ENCODE data around the gene LRWD1. TPM values are rescaled to one million over a fixed set of nuclear protein-coding genes. Genes with fewer than 3 reads are reported as not detected.

Gene LRWD1
- total and polyA plus RNA-seq, 9 of the 15 experiments (the other 6 are each of a cell fraction or from before 2014, with no cell fraction given) = 0.61 to 66.0 (median 33.2) TPM

DNA sequence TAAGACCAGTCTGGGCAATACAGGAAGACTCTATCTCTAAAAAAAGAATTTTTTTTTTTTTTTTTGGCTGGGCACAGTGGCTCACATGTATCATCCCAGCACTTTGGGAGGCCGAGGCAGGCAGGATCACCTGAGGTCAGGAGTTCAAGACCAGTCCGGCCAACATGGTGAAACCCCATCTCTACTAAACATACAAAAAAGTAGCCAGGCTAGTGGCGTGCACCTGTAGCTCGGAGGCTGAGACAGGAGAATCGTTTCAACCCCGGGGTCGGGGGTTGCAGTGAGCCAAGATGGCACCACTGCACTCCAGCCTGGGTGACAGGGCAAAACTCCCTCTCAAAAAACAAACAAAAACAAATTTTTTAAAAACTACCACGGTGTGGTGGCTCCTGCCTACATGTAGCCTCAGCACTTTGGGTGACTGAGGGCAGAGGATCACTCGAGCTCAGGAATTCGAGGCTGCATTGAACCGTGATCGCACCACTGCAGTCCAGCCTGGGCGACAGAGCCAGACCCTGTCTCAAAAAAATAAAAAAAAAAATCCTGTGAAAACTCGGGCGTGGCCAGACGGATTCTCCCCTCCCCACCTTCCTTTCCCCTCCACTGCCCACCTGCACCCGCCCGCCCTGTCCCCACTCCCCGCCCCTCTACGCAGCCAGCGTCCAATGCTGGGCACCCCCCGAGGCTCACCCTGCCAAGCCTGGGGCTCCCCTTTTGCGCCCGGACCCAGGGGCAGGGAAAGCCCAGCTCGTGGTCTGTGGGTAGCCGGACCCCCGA is 32.2 kb upstream of the LRWD1 start (continued):
- peak; percentile 74 for TF ChIP-seq PCBP1 (IDR thresholded peaks at IDR 0.05; ENCODE audit: low read depth, low read length, poor library complexity, severe bottlenecking)
- TF ChIP-seq MTF1 (CRISPR knock-in tag; IDR thresholded peaks at IDR 0.05; ENCODE audit: borderline replicate concordance) = no peak
- TF ChIP-seq ZBTB1 (CRISPR knock-in tag; IDR thresholded peaks at IDR 0.05; ENCODE audit: borderline replicate concordance, low read depth) = no peak
- TF ChIP-seq SRSF3 (IDR thresholded peaks at IDR 0.05; ENCODE audit: insufficient read depth, low read length) = no peak
- TF ChIP-seq LEF1 (IDR thresholded peaks at IDR 0.05) = no peak
- TF ChIP-seq, protein P1, sequence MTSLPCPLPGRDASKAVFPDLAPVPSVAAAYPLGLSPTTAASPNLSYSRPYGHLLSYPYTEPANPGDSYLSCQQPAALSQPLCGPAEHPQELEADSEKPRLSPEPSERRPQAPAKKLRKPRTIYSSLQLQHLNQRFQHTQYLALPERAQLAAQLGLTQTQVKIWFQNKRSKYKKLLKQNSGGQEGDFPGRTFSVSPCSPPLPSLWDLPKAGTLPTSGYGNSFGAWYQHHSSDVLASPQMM (CRISPR knock-in tag; IDR thresholded peaks at IDR 0.05) = no peak
- TF ChIP-seq, protein P2, sequence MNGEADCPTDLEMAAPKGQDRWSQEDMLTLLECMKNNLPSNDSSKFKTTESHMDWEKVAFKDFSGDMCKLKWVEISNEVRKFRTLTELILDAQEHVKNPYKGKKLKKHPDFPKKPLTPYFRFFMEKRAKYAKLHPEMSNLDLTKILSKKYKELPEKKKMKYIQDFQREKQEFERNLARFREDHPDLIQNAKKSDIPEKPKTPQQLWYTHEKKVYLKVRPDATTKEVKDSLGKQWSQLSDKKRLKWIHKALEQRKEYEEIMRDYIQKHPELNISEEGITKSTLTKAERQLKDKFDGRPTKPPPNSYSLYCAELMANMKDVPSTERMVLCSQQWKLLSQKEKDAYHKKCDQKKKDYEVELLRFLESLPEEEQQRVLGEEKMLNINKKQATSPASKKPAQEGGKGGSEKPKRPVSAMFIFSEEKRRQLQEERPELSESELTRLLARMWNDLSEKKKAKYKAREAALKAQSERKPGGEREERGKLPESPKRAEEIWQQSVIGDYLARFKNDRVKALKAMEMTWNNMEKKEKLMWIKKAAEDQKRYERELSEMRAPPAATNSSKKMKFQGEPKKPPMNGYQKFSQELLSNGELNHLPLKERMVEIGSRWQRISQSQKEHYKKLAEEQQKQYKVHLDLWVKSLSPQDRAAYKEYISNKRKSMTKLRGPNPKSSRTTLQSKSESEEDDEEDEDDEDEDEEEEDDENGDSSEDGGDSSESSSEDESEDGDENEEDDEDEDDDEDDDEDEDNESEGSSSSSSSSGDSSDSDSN (IDR thresholded peaks at IDR 0.05; ENCODE audit: borderline replicate concordance in 1 of 2, low read depth in 2 of 2, low read length in 2 of 2) = no peak
- TF ChIP-seq, protein P3, sequence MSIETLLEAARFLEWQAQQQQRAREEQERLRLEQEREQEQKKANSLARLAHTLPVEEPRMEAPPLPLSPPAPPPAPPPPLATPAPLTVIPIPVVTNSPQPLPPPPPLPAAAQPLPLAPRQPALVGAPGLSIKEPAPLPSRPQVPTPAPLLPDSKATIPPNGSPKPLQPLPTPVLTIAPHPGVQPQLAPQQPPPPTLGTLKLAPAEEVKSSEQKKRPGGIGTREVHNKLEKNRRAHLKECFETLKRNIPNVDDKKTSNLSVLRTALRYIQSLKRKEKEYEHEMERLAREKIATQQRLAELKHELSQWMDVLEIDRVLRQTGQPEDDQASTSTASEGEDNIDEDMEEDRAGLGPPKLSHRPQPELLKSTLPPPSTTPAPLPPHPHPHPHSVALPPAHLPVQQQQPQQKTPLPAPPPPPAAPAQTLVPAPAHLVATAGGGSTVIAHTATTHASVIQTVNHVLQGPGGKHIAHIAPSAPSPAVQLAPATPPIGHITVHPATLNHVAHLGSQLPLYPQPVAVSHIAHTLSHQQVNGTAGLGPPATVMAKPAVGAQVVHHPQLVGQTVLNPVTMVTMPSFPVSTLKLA (conservative IDR thresholded peaks at IDR 0.05) = no peak
- TF ChIP-seq, protein P4, sequence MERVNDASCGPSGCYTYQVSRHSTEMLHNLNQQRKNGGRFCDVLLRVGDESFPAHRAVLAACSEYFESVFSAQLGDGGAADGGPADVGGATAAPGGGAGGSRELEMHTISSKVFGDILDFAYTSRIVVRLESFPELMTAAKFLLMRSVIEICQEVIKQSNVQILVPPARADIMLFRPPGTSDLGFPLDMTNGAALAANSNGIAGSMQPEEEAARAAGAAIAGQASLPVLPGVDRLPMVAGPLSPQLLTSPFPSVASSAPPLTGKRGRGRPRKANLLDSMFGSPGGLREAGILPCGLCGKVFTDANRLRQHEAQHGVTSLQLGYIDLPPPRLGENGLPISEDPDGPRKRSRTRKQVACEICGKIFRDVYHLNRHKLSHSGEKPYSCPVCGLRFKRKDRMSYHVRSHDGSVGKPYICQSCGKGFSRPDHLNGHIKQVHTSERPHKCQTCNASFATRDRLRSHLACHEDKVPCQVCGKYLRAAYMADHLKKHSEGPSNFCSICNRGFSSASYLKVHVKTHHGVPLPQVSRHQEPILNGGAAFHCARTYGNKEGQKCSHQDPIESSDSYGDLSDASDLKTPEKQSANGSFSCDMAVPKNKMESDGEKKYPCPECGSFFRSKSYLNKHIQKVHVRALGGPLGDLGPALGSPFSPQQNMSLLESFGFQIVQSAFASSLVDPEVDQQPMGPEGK (CRISPR knock-in tag; IDR thresholded peaks at IDR 0.05; ENCODE audit: borderline replicate concordance) = no peak
- no peak for TF ChIP-seq CREBBP (IDR thresholded peaks at IDR 0.05; ENCODE audit: low read depth, low read length)
- TF ChIP-seq MAFF (IDR thresholded peaks at IDR 0.05; ENCODE audit: low read length) = no peak
- peak in 1 of 2 experiments; percentile 85; a peak in 1 of 4 replicates for TF ChIP-seq MLLT1 (IDR thresholded peaks at IDR 0.05)
- no peak for TF ChIP-seq GTF2B (IDR thresholded peaks at IDR 0.05; ENCODE audit: extremely low read depth, insufficient read length)
- TF ChIP-seq NR4A1 (CRISPR knock-in tag; IDR thresholded peaks at IDR 0.05) = no peak
- TF ChIP-seq NR4A1 (tag; IDR thresholded peaks at IDR 0.05) = no peak

Data from K562 (cell line).